H1 (cell line): Measurements from ENCODE around the gene DLG1. TPM values are rescaled to one million over a fixed set of nuclear protein-coding genes. Genes with fewer than 3 reads are reported as not detected.

Source experiments
- CTCF ChIA-PET: fragments of 300-600 bp; sonication (Branson Sonifier 250); formaldehyde crosslinking; loops from one replicate; lab custom pipeline; 2021; ENCODE audit not compliant: partially characterized antibody; lab: Charles Lee
- POLR2A ChIA-PET: fragments of 300-600 bp; sonication (Branson Sonifier 250); formaldehyde crosslinking; loops from one replicate; lab custom pipeline; 2021; ENCODE audit warnings: inconsistent platforms; ENCODE audit not compliant: partially characterized antibody; lab: Charles Lee
- DNase-seq, 2 experiments: peaks; one replicate each; pipeline versions ENCODE4 v3.0.0 to v3.0.0-alpha.2; 2010 to 2022; ENCODE audit warnings: low spot score in 2 of 2, low read depth in 1 of 2, mixed read lengths in 1 of 2
- FAIRE-seq: peaks from 2 replicates; lab custom pipeline; 2011; peaks lifted over from hg19 to GRCh38; lab: Jason Lieb, UNC
- H2AFZ ChIP-seq: 2 replicates; pipeline ENCODE4 v1.8.1; 2012; ENCODE audit warnings: low read length, inconsistent platforms
- H2AK5ac ChIP-seq: 2 replicates; pipeline ENCODE4 v1.6.1; 2013; ENCODE audit warnings: low read depth, low read length
- H2BK120ac ChIP-seq: replicated peaks from 2 replicates; pipeline ENCODE3; 2013; ENCODE audit warnings: low read depth, low read length, inconsistent platforms
- H2BK12ac ChIP-seq: 2 replicates; pipeline ENCODE4 v1.6.1; 2013; ENCODE audit warnings: low read depth, low read length
- H2BK15ac ChIP-seq: 2 replicates; pipeline ENCODE4 v1.6.1; 2013; ENCODE audit warnings: low read length
- H2BK20ac ChIP-seq: 2 replicates; pipeline ENCODE4 v1.6.1; 2013; ENCODE audit warnings: low read length
- H2BK5ac ChIP-seq: 2 replicates; pipeline ENCODE4 v1.6.1; 2013; ENCODE audit warnings: low read depth, low read length
- H3K14ac ChIP-seq: 2 replicates; pipeline ENCODE4 v1.6.1; 2013; ENCODE audit warnings: inconsistent platforms; ENCODE audit not compliant: insufficient read length
- H3K18ac ChIP-seq: 2 replicates; pipeline ENCODE4 v1.6.1; 2013; ENCODE audit warnings: low read length; ENCODE audit errors: extremely low read depth
- H3K23ac ChIP-seq: 2 replicates; pipeline ENCODE4 v1.6.1; 2013; ENCODE audit warnings: inconsistent platforms; ENCODE audit not compliant: insufficient read length
- H3K23me2 ChIP-seq: 2 replicates; pipeline ENCODE4 v1.6.1; 2013; ENCODE audit warnings: low read depth, low read length
- H3K27ac ChIP-seq: 2 replicates; pipeline ENCODE4 v1.6.1; 2011; ENCODE audit warnings: low read depth, low read length, inconsistent platforms
- H3K27me3 ChIP-seq, 4 experiments: replicated peaks in 1 of 4; 1 replicate in 1 of 4; 2 replicates in 3 of 4; pipeline versions ENCODE4 v1.6.1 to v1.8.1; 2011 to 2013; ENCODE audit warnings: low read length in 3 of 4, mild to moderate bottlenecking in 3 of 4, inconsistent platforms in 2 of 4, mixed read lengths in 2 of 4, moderate library complexity in 1 of 4; ENCODE audit not compliant: control insufficient read depth in 3 of 4, insufficient read depth in 3 of 4; ENCODE audit errors: extremely low read depth in 1 of 4
- H3K36me3 ChIP-seq, 4 experiments: 2 replicates each; pipeline versions ENCODE4 v1.6.1 to v1.8.1; 2011 to 2013; ENCODE audit warnings: mild to moderate bottlenecking in 4 of 4, low read length in 3 of 4, moderate library complexity in 2 of 4, control low read depth in 1 of 4, inconsistent platforms in 1 of 4; ENCODE audit not compliant: insufficient read depth in 4 of 4, control insufficient read depth in 2 of 4
- H3K4ac ChIP-seq: replicated peaks from 2 replicates; pipeline ENCODE3; 2013; ENCODE audit warnings: low read length, low read depth, mixed read lengths, inconsistent platforms; ENCODE audit not compliant: insufficient read length
- H3K4me1 ChIP-seq, 4 experiments: replicated peaks in 1 of 4; 1 replicate in 1 of 4; 2 replicates in 3 of 4; pipeline versions ENCODE4 v1.6.1 to v1.8.1; 2011 to 2013; ENCODE audit warnings: low read length in 3 of 4, inconsistent platforms in 2 of 4, mixed read lengths in 1 of 4; ENCODE audit not compliant: insufficient read depth in 4 of 4, control insufficient read depth in 3 of 4
- H3K4me2 ChIP-seq, 2 experiments: 2 replicates each; pipeline versions ENCODE4 v1.6.1 to v1.8.1; 2011 to 2013; ENCODE audit warnings: low read depth in 2 of 2, low read length in 2 of 2, control low read depth in 1 of 2, inconsistent platforms in 1 of 2, mild to moderate bottlenecking in 1 of 2; ENCODE audit not compliant: insufficient read depth in 1 of 2
- H3K4me3 ChIP-seq, 4 experiments: fragments of 200-600, 300-600 bp in 1 of 4; sonication (generic), shearing (Covaris generic), sonication (Bioruptor Twin) in 1 of 4; 2 replicates each; pipeline versions ENCODE4 v1.5.1 to v1.8.1; 2011 to 2016; ENCODE audit warnings: low read length in 4 of 4, low read depth in 3 of 4, control low read depth in 2 of 4, inconsistent platforms in 2 of 4, mild to moderate bottlenecking in 2 of 4, mixed read lengths in 1 of 4, moderate library complexity in 1 of 4; ENCODE audit not compliant: insufficient read depth in 2 of 4; ENCODE audit errors: extremely low read depth in 1 of 4
- H3K56ac ChIP-seq: replicated peaks from 2 replicates; pipeline ENCODE3; 2013; ENCODE audit warnings: low read depth, mild to moderate bottlenecking, mixed read lengths, low read length, inconsistent platforms; ENCODE audit not compliant: insufficient read length
- H3K79me1 ChIP-seq: 2 replicates; pipeline ENCODE4 v1.6.1; 2013; ENCODE audit warnings: low read depth, low read length, control low read depth
- H3K79me2 ChIP-seq, 2 experiments: 2 replicates each; pipeline versions ENCODE4 v1.6.1 to v1.8.1; 2012 to 2013; ENCODE audit warnings: low read length in 2 of 2, mild to moderate bottlenecking in 2 of 2, inconsistent platforms in 1 of 2; ENCODE audit not compliant: insufficient read depth in 2 of 2, control insufficient read depth in 1 of 2
- H3K9ac ChIP-seq, 4 experiments: replicated peaks in 1 of 4; 1 replicate in 1 of 4; 2 replicates in 3 of 4; pipeline versions ENCODE4 v1.6.1 to v1.8.1; 2011 to 2013; ENCODE audit warnings: low read depth in 3 of 4, low read length in 3 of 4, control low read depth in 2 of 4, mild to moderate bottlenecking in 2 of 4, moderate library complexity in 2 of 4, inconsistent platforms in 1 of 4; ENCODE audit errors: extremely low read depth in 1 of 4
- H3K9me3 ChIP-seq, 2 experiments: 2 replicates each; pipeline versions ENCODE4 v1.6.1 to v1.8.1; 2012 to 2013; ENCODE audit warnings: mild to moderate bottlenecking in 2 of 2, moderate library complexity in 2 of 2, control low read depth in 1 of 2, inconsistent platforms in 1 of 2, low read depth in 1 of 2, low read length in 1 of 2, mixed read lengths in 1 of 2; ENCODE audit not compliant: insufficient read depth in 2 of 2
- H4K20me1 ChIP-seq, 2 experiments: replicated peaks in 1 of 2; 2 replicates each; pipeline versions ENCODE3 to v1.8.1; 2011 to 2013; ENCODE audit warnings: inconsistent platforms in 2 of 2, low read length in 2 of 2, mild to moderate bottlenecking in 1 of 2; ENCODE audit not compliant: insufficient read depth in 2 of 2, control insufficient read depth in 1 of 2
- H4K5ac ChIP-seq: 2 replicates; pipeline ENCODE4 v1.6.1; 2013; ENCODE audit warnings: low read length, low read depth, mixed read lengths, inconsistent platforms; ENCODE audit not compliant: insufficient read length
- H4K8ac ChIP-seq: 2 replicates; pipeline ENCODE4 v1.8.0; 2013; ENCODE audit warnings: mild to moderate bottlenecking, moderate library complexity, low read length, inconsistent platforms; ENCODE audit not compliant: insufficient read depth; ENCODE audit errors: extremely low read depth
- H4K91ac ChIP-seq: replicated peaks from 2 replicates; pipeline ENCODE3; 2013; ENCODE audit warnings: low read length, mixed read lengths, inconsistent platforms; ENCODE audit not compliant: insufficient read length
- CTBP2 ChIP-seq: IDR thresholded peaks from 2 replicates; pipeline ENCODE4 v1.7.0; 2011; ENCODE audit warnings: borderline replicate concordance, mild to moderate bottlenecking, moderate library complexity, mixed read lengths, low read length; ENCODE audit not compliant: insufficient read depth, insufficient read length
- HDAC6 ChIP-seq: IDR thresholded peaks from one replicate; pipeline ENCODE4 v1.7.1; 2012; ENCODE audit warnings: low read depth, mild to moderate bottlenecking, inconsistent platforms, low read length, moderate library complexity
- WGBS, 2 experiments: shearing (Covaris generic) in 1 of 2; methylation state at CpG; one replicate each; pipeline versions ENCODE4 v1.1.6 to v1.1.7; 2013 to 2015; ENCODE audit warnings: low lambda C conversion rate in 2 of 2, mixed read lengths in 2 of 2, inconsistent platforms in 1 of 2, low coverage in 1 of 2, missing lambda C conversion rate in 1 of 2; ENCODE audit not compliant: insufficient replicate concordance in 2 of 2, insufficient coverage in 1 of 2, insufficient read length in 1 of 2; ENCODE audit errors: extremely low coverage in 1 of 2, missing lambda C conversion rate in 1 of 2; 5-methylcytosine and 5-hydroxymethylcytosine counted together
- polyA plus RNA-seq, 7 experiments: library from polyadenylated mRNA; depleted of rRNA in 3 of 7; stranded (reverse) in 5 of 7; unstranded in 2 of 7; fragments of >200 nt in 5 of 7; fragments of 200-250 nt in 2 of 7; gene quantifications; 1 replicate in 5 of 7; 2 replicates in 1 of 7; 4 replicates in 1 of 7; pipeline versions ENCODE4 v1.2.1 to v1.2.3, GENCODE V29; 2011 to 2013; ENCODE audit warnings: missing spikeins in 2 of 7, mixed read lengths in 2 of 7
- total RNA-seq: library from RNA; stranded (reverse); fragmentation: NEBNext Ultra II Directional; extraction: Animal tissue kit (Norgen Biotek cat#: 25700); gene quantifications from 2 replicates; pipeline ENCODE4 v1.2.1, GENCODE V29; 2021
- TF ChIP-seq, protein P1 (sequence below): IDR thresholded peaks from 2 replicates; pipeline ENCODE4 v1.6.1; 2012; ENCODE audit warnings: inconsistent platforms

The DLG1 gene
- total and polyA plus RNA-seq, 2 of the 8 experiments (the other 6 are each of a cell fraction or from before 2014, with no cell fraction given): 13.4 to 78.8 TPM

DNA sequence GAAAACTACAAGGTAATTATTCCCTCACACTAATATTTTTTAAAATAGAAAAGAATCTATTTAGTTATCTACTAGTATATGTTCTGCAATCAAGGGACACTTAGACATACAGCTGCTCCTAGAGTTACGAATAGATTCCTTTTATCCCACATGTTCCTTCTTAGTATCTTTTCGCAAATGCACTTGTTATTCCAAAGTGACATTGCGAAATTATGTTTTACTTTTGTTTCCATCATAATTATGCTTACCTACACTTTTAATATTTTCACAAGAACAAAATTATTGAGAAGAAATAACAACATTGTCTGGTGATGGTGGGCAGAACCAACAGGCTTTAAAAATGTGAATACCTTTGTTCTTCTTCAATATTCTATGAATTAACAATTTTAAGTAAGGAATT, 161.7 kb downstream of the DLG1 start:
- Histone ChIP-seq H2BK15ac (no peak overlapping the region), H4K8ac (no peak overlapping the region), H3K9ac (no peak overlapping the region), H4K91ac (no peak overlapping the region), H4K20me1 (no peaks in the 10 kb centered on the region), H3K23me2 (no peaks in the 10 kb centered on the region), H3K79me1 (no peaks in the 10 kb centered on the region), H2BK5ac (no peak overlapping the region), H3K4me2 (no peak overlapping the region), H2BK12ac (no peak overlapping the region), H3K4ac (no peak overlapping the region), H4K5ac (no peak overlapping the region), H2BK120ac (no peak overlapping the region), H3K27ac (no peak overlapping the region), H3K14ac (no peak overlapping the region), H3K56ac (no peak overlapping the region), H3K27me3 (no peaks in the 10 kb centered on the region), H3K79me2 (no peaks in the 10 kb centered on the region), H3K23ac (no peak overlapping the region), H3K18ac (no peak overlapping the region), H3K4me3 (no peak overlapping the region), H2AK5ac (no peak overlapping the region), H2AFZ (no peak overlapping the region), H3K4me1 (no peaks in the 10 kb centered on the region; a peak in 2 of 7 replicates), H3K9me3 (no peaks in the 10 kb centered on the region), H2BK20ac (no peak overlapping the region), H3K36me3 (peaks cover 0 to 42% (median 16%) of the 10 kb centered on the region in 4 experiments; a peak in 5 of 8 replicates)
- POLR2A ChIA-PET: no interaction called here
- CTCF ChIA-PET: no interaction called here
- DNase-seq (no peak), FAIRE-seq (no peak)
- WGBS, 2 experiments: 94% methylated on average over 3 of the region's 3 CpGs; no CpG with 5 or more reads in 1 of the 2 experiments
- TF ChIP-seq CTBP2 (no peak), HDAC6 (no peak)
- TF ChIP-seq, protein P1, sequence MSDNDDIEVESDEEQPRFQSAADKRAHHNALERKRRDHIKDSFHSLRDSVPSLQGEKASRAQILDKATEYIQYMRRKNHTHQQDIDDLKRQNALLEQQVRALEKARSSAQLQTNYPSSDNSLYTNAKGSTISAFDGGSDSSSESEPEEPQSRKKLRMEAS: no peak
